IPS-18c (cell line): ENCODE measurements around the gene LPCAT4.
"Not testable (repeated sequence)": the region's sequence is repeated elsewhere in the genome, so short reads cannot be mapped to it uniquely, and the experiment has no call there.

Experiments
- H3K4me3 ChIP-seq: 2 replicates; pipeline ENCODE4 v1.7.0; 2013; ENCODE audit warnings: low read depth, mild to moderate bottlenecking, low read length, moderate library complexity; ENCODE audit not compliant: insufficient read depth
- H3K9me3 ChIP-seq: one replicate; pipeline ENCODE4 v1.6.1; 2013; ENCODE audit warnings: mild to moderate bottlenecking, low read length, moderate library complexity; ENCODE audit not compliant: control insufficient read depth, insufficient read depth

Gene LPCAT4

DNA sequence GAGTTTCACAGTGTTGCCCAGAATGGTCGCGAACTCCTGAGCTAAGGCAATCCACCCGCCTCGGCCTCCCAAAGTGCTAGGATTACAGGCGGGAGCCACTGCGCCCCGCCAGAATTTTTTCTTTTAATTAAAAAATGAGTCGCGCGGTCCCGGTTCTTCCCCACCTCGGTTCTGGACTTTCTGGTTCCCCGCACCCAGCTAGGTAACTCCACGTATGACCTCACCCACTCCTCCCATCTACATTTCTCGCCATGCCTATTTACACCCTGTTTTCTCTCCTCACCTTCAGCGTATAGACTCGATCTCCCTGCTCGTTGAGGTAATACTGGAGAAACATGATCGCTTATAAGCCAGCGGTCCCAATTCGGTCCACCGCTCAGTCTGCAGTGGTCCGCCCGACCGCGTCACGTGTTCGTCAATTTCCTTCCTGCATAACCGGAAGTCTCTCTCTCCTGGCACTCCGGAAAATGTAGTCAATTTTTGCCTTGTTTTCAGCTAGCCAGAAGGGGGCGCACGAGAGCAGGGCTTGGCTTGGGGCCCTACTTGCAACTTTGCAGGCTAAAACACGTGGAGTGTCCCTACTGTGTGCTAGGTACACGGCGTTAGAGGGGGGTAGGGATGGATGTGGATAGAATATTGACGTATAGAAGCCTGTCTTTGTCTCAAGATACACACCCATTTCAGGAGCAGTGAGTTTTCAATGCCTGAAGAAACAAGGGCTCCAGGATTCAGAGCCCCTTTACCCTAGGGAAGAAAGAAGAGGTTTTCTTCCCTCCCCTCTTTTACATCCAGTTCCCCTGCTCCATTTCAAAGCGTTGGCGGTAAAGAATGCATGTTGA, 24.0 kb downstream of the LPCAT4 start, which contains the start of the genes NOP10 and NUTM1:
TSS of gene NOP10 (minus strand) at position 400 of the 839 bp plus-strand sequence. CDS start at position 337, 63 bp downstream.
TSS of gene NUTM1 (plus strand) at position 579 of the 839 bp plus-strand sequence. CDS start 382 bp downstream, outside the sequence.
- no peaks in the 10 kb centered on the region for H3K9me3 ChIP-seq
- H3K4me3 ChIP-seq = peak within 1 kb of the TSS; percentile 79

DNA sequence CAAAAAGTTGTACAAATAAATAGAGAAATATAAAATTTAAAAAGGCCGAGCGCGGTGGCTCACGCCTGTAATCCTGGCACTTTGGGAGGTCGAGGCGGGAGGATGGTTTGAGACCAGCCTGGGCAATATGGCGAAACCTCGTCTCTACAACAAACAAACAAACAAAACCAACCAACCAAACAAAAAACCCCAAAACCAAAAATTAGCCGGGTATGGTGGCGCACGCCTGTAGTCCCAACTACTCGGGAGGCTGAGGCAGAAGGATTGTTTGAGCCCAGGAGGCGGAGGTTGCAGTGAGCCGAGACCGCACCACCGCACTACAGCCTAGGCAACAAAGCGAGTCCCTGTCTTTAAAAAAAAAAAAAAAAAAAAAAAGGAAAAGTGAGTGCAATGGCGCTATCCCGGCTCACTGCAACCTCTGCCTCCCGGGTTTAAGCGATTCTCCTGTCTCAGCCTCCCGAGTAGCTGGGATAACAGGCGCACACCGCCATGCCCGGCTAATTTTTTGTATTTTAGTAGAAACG, 24.7 kb downstream of the LPCAT4 start:
- H3K4me3 ChIP-seq = peak overlapping the region; percentile 79
- not testable (repeated sequence) for H3K9me3 ChIP-seq

DNA sequence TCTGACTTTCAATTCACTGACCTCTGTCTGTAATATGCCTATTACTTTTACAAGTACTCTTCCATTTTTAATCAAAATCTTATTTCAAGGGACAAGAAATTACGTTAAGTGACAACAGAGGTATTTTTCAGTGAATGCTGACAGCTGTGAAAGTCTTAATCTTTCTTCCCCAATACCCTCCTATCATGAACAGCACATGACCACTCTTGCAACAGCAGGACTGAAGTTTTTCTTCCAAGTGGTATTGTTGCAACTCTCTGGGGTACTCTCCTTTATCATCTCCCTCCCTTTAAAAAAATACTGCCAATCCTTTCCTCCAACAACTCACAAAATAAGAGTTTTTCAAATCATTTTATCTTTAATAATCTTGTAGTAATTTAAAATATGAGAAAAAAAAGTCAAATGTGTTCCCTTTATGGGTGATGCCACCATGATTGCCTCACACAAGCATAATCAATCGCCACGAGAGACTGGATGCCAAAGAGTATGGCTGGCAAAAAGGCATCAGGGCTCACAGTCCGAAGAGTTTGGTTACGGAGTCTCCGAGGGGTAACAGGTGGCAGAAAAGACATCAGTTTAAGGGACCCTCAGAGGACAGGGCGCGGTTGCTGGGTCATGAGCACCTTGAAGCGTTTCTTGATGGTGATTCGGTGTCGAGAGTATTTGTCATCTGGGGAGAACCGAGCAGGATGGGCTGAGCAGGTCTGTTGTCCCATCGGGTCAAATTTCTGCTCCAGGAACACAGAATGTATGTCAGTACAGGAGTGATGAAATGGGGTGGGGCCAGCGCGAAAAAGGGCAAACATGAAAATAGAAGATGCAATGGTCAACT, 25.4 kb downstream of the LPCAT4 start:
- Histone ChIP-seq H3K4me3 (peak overlapping the region; percentile 79; the same call in 1 of the 2 replicates), H3K9me3 (no peaks in the 10 kb centered on the region)

DNA sequence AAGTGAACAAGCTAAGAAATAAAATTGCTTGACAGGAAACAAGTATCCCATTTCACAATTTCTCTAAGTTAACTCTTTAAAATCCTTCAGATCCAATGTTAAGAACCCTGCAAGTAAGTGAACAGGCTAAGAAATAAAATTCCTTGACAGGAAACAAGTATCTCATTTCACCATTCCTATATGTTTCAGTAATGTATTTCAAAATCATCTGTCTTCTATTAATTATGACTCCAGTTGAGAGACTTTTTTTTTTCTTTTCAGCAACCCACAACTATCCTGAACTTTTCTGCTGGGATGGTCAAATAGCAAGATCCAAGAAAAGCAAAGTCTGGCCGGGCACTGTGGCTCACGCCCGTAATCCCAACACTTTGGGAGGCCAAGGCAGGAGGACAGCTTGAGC, 27.1 kb downstream of the LPCAT4 start:
- Histone ChIP-seq H3K4me3 (no peak overlapping the region), H3K9me3 (no peaks in the 10 kb centered on the region)

DNA sequence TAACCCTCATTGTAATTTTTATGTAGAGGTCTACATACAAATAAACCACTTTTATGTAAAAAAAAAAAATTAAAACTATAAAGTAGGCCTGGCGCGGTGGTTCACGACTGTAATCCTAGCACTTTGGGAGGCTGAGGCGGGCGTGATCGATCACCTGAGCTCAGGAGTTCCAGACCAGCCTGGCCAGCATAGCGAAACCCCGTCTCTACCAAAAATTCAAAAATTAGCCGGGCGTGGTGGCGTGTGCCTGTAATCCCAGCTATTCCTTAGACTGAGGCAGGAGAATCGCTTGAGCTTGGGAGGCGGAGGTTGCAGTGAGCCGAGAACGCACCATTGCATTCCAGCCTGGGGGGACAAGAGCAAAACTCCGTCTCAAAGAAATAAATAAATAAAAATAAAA, 28.6 kb downstream of the LPCAT4 start:
- peak overlapping the region; percentile 76 for H3K4me3 ChIP-seq
- H3K9me3 ChIP-seq = peaks cover 1% of the 10 kb centered on the region

GRCh38 chr15:34337557-34338306, 29.3 kb downstream of the LPCAT4 start, which contains the start of gene SLC12A6:
Gene SLC12A6 (minus strand): TSS chr15:34337781. CDS start chr15:34336680, 1,101 bp downstream.
- peaks cover 3% of the 10 kb centered on the region for H3K9me3 ChIP-seq

GRCh38 chr15:34336991-34337556, 29.9 kb downstream of the LPCAT4 start:
- Histone ChIP-seq H3K9me3 (peaks cover 3% of the 10 kb centered on the region), H3K4me3 (peak overlapping the region; percentile 76)

More at GRCh38 chr15:34337557-34338306, 29.3 kb downstream of the LPCAT4 start, which contains the start of gene SLC12A6:
- peak within 1 kb of the TSS; percentile 76 for H3K4me3 ChIP-seq

DNA sequence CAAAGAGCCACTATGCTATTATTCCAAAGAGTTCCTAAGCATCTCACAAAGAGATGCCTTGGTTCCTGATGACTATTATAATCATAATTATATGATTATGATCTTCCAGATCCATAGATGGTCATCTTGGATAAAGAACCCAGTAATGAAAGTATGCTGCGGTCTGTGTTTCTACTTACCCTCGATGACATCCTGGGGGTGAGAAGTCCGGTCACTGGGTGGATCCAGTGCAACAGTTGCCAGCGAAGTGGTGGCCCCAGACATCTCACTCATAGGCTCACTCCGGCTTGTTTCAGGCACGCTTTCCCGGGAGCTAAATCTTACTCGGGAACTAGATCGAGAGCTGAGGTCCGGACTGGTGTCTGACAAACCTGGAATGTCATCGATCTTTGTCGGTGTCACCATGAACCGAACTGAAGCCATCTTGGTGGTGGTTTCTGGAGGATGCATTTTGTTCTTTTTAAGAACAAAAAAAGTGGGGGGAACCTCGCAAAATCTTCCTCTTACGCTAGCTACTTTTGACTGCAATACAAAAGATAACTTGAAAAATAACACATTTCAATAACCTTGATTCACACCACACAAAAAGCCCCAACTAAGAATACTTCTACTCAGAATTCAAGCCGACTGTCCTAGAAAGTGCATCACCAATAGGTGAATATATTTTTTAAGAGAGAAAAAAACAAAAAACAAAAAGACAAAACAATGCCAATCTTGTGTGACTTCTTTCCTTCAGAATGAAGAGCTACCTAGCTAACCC, 30.6 kb downstream of the LPCAT4 start:
- H3K4me3 ChIP-seq = peak overlapping the region; percentile 76; the same call in 1 of the 2 replicates

DNA sequence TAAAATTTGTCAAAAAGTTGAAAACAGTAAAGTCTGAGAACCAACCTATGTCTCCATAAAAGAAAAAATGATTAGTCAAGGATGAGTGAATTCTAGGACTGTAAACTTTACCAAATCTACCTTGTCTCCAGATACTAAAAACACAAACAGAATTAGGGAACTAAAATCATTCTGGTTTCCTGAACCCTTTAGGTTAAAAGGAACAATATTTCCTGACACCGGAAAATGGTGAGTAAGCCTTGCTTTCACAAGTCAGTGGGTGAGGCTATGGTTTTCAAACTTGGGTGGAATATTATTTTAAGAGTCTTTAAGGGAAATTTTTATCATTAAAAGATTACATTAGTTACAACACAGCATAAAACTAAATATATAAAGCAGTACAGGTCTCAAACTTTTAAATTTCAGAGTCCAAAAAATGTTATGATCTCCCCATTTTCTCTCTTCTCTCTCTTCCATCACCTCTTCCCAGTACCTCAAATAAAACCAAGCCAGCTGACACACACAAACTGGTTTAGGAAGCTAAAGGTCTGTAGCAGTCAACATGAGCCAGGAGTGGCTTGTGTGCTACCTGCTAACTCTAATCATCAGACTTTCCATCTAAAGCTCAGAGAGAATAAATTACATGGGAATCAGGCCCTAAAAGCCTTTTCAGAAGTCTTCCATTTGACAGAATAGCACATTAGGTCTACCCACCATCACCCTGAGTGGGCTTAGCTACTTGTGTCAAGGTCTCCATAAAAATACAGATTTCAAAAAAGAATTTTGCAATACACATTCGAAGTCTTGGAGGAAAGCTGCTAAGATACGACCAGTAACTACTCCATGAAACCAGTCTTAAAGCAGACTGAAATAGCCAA, 31.6 kb downstream of the LPCAT4 start:
- Histone ChIP-seq H3K4me3 (no peak overlapping the region), H3K9me3 (peaks cover 3% of the 10 kb centered on the region)

More for the DNA sequence above, 30.6 kb downstream of the LPCAT4 start:
- peaks cover 3% of the 10 kb centered on the region for H3K9me3 ChIP-seq

- no peak overlapping the region for H3K4me3 ChIP-seq
- H3K9me3 ChIP-seq = peaks cover 3% of the 10 kb centered on the region
Observed at GRCh38 chr15:34334672-34335071, 32.3 kb downstream of the LPCAT4 start.

DNA sequence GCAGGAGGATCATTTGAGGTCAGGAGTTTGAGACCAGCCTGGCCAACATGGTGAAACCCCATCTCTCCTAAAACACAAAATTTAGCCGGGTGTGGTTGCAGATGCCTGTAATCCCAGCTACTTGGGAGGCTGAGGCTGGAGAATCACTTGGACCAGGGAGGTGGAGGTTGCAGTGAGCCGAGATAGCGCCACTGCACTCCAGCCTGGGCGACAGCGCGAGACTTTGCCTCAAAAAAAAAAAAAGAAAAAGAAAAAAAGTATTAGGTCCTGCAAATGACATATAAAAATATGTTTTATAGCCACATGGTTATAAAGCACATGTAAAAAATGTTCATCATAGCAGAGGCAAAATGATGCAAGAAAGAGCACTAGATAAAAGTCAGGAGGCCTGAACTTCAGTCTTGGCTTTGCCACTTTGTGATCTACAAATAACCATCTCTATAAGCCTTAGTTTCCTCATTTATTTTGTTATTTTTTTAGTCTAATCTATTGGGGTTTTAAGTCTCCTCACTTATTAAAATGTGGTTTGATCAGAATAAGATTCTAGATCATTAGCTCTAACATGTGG, 34.4 kb downstream of the LPCAT4 start:
- peaks cover 3% of the 10 kb centered on the region for H3K9me3 ChIP-seq
- H3K4me3 ChIP-seq = no peak overlapping the region

DNA sequence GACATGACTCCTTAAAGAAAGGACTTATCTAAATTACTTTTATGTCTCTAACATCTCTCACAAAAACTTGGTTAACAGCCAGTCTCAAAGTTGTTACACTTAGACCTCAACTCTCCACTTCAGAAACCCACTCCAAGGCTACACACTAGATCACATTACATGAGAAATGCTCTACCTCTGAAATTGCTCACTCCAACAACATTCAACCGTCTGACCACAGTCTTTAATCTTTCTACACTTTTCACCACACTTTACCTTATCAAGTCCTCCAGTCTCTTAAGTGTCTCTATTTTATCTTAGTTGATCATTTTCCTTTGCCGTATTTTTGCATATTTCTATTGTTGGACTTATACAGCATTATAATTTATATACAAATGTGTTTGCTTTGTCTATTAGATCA, 35.2 kb downstream of the LPCAT4 start:
- Histone ChIP-seq H3K9me3 (peaks cover 3% of the 10 kb centered on the region), H3K4me3 (no peak overlapping the region)

DNA sequence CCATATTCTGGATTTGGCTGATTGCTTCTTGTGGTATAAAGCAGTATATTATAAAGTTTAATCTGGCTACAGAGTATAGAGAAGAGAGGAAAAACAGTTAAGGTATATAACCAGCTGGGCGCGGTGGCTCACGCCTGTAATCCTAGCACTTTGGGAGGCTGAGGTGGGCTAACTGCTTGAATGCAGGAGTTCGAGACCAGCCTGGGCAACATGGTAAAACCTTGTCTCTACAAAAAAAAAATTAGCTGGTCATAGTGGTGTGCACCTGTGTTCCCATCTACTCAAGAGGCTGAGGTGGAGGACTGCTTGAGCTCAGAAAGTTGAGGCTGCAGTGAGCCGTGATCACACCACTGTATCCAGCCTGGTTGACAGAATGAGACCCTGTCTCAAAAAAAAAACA, 36.7 kb downstream of the LPCAT4 start:
- Histone ChIP-seq H3K4me3 (no peak overlapping the region), H3K9me3 (peaks cover 3% of the 10 kb centered on the region)

DNA sequence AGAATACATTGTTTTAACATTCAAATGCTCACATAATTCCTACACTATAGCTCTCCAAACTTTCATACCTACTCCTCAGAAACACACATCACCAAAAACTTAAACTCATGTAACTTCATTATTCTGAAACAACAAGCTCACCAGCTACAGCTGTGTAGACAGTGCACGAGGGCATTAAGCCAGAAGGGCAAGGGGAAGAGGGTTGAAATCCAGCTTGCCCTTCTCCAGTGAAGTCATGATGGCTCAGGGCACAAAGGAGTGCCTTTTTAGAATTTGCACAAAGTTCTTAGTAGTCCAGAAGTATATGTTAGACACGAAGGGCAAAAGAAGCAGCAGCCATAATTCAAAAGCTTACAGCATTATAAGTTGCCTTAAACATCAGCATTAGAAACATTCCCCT, 38.0 kb downstream of the LPCAT4 start:
- Histone ChIP-seq H3K4me3 (no peak overlapping the region), H3K9me3 (peaks cover 3% of the 10 kb centered on the region)

DNA sequence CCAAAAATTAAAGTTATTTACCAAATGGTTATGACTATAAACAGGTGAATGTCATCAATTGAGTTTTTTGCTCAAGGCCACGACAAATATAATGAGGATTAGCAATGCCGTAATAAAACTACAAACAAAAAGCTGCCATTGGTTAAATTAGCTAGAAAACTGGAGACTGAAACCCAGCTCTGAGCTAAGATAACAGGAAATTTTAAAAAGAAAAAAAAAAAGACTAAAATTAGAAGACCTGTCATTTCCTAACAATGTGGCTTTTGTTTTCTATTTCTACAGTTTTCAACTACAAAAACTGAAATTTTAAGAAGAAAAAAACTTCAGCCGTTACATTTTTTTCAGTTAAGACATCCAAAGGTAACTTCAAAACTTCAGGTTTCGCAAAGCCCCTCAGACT, 39.1 kb downstream of the LPCAT4 start:
- H3K4me3 ChIP-seq = no peak overlapping the region
- H3K9me3 ChIP-seq = no peaks in the 10 kb centered on the region
